ENCODE measurements around the gene SFT2D1. TPM values are rescaled to one million over a fixed set of nuclear protein-coding genes. Genes with fewer than 3 reads are reported as not detected.
A peak's percentile ranks its signal among the peaks of the same experiment; 100 is the strongest.

The SFT2D1 gene
- polyA plus RNA-seq, 3 donors: 48.1 to 166 (median 140) TPM

DNA sequence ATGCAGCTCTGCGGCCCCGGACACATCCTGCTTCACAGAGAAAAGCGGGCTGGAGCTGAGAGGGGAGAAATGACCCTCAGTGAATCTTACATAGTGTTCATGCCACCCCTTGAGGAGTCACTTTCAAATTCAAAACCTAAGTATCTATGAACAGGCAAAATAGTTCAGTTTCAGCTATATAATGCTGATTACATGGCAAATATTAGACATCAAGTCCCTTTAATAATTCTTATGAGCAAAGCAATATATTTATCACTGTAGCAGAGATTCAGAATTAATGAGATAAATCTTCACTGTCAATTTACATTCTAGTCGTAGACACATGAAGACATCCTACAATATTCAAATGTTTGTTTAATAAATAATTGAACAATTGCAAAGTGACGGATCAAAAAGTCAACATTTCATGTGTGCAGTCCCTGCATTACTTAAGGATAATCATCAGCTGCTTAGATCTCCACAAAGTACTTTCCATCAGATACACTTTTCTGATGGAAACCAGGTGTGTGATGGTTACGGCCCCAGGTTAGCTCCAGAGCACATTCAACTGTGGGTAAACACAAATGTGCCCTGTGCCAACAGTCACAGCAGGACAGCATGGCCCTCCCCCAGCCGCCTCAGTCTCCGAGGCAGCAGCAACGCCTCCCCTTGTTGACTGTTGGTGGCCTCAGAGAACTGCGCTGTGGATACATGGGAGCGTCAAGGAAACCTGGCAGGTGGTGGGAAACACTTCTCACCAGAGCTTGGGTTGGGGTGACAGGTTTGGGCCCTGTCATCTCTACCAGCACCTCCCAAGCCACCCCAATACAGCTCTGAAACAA is 33.4 kb downstream of the SFT2D1 start:
- WGBS (ENCODE audit: insufficient coverage): 100% methylated on average over 4 of the region's 11 CpGs
- Histone ChIP-seq H3K27me3 (ENCODE audit: control insufficient read depth in 2 of 2, insufficient read depth in 2 of 2, low read length in 2 of 2) (peaks cover 40 to 55% of the 10 kb centered on the region in 2 donors), H3K9ac (ENCODE audit: insufficient read depth, low read length, poor library complexity, severe bottlenecking) (no peak overlapping the region), H3K36me3 (replicated peaks in 1 of 2; ENCODE audit: control insufficient read depth in 1 of 2, insufficient read depth in 2 of 2, low read length in 2 of 2) (no peaks in the 10 kb centered on the region), H4K20me1 (ENCODE audit: insufficient read depth, low read length) (no peaks in the 10 kb centered on the region), H3K4me1 (ENCODE audit: control insufficient read depth in 1 of 2, insufficient read depth in 2 of 2, low read length in 2 of 2) (peaks cover 5 to 8% of the 10 kb centered on the region in 2 donors), H3K4me2 (replicated peaks; ENCODE audit: extremely low read depth, low read length, poor library complexity, severe bottlenecking) (no peak overlapping the region), H3K9me3 (replicated peaks in 1 of 2; ENCODE audit: control insufficient read depth in 1 of 2, insufficient read depth in 1 of 2, low read length in 2 of 2) (peaks cover 0 to 16% of the 10 kb centered on the region in 2 donors), H3K4me3 (replicated peaks in 1 of 3; ENCODE audit: low read depth in 2 of 3, low read length in 3 of 3) (no peak overlapping the region), H3K27ac (ENCODE audit: low read depth in 1 of 2, low read length in 2 of 2) (no peak overlapping the region), H2AFZ (ENCODE audit: insufficient read depth, low read depth, low read length, poor library complexity, severe bottlenecking) (no peak overlapping the region), H3K79me2 (ENCODE audit: insufficient read depth, low read length) (no peaks in the 10 kb centered on the region)
- intact Hi-C loops (cut with micrococcal nuclease): no loop called here
- no peak for TF ChIP-seq CTCF (IDR thresholded peaks at IDR 0.05)
- Mint-ChIP-seq H3K36me3 (peaks cover 0 to 1% of the 10 kb centered on the region in 2 donors), H3K4me1 (peaks cover 6% of the 10 kb centered on the region), H3K27me3 (ENCODE audit: low read depth in 3 of 3) (peaks cover 46 to 70% (median 52%) of the 10 kb centered on the region in 3 donors), H3K9me3 (peaks cover 0 to 7% (median 4%) of the 10 kb centered on the region in 7 donors), H3K27ac (no peak overlapping the region), H3K4me3 (peak overlapping the region; percentile 12 to 75)
- no peak for DNase-seq

DNA sequence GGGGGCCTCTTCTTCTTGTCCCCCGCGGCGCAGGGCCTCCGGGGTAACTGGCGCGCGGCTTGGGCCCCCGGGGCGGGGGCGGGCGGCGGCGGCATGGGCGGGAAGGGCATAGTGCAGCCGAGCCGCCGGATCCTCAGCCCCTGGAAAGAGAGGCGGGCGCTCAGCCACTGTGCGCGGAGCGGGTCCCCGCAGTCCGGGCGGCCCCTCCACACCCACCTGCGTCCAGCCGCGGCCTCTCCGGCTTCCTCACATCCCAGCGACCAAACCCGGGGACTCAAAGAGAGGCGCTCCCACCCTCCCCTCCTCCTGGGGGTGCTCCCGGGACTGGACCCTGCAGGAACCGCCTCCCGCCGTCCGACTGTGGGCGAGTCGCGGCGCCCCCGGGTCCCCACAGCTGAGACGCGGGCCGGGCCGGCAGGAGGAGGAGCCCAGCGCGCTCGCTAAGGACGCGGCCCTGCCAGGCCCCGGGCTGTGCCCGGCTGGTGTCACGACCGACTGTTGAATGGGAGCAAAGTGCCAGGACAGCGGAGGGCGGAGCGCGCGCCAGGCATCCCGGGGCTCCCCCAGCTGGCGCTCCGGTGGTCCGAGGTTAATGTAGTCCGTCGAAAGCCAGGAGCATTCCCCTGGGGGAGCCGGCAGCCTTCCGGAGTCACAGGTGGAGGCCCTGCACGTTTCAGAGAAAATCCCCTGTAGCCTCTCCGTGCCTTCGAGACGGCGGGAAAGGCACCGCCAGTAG is 34.1 kb downstream of the SFT2D1 start, which contains the start of gene PRR18:
PRR18 (minus strand) TSS at position 360 of the 736 bp plus-strand sequence; CDS start at position 110, 250 bp downstream.
- TF ChIP-seq CTCF (IDR thresholded peaks at IDR 0.05): no peak
- Histone ChIP-seq H3K4me1 (ENCODE audit: control insufficient read depth in 1 of 2, insufficient read depth in 2 of 2, low read length in 2 of 2) (peaks cover 5 to 8% of the 10 kb centered on the region in 2 donors), H3K9me3 (replicated peaks in 1 of 2; ENCODE audit: control insufficient read depth in 1 of 2, insufficient read depth in 1 of 2, low read length in 2 of 2) (peaks cover 0 to 16% of the 10 kb centered on the region in 2 donors), H3K79me2 (ENCODE audit: insufficient read depth, low read length) (no peaks in the 10 kb centered on the region), H3K4me3 (replicated peaks in 1 of 3; ENCODE audit: low read depth in 2 of 3, low read length in 3 of 3) (peak within 1 kb of the TSS in 1 of 3 experiments; percentile 20), H3K4me2 (replicated peaks; ENCODE audit: extremely low read depth, low read length, poor library complexity, severe bottlenecking) (peak within 1 kb of the TSS; percentile 42), H4K20me1 (ENCODE audit: insufficient read depth, low read length) (no peaks in the 10 kb centered on the region), H3K27ac (ENCODE audit: low read depth in 1 of 2, low read length in 2 of 2) (no peak within 1 kb of the TSS), H3K27me3 (ENCODE audit: control insufficient read depth in 2 of 2, insufficient read depth in 2 of 2, low read length in 2 of 2) (peaks cover 40 to 56% of the 10 kb centered on the region in 2 donors), H3K36me3 (replicated peaks in 1 of 2; ENCODE audit: control insufficient read depth in 1 of 2, insufficient read depth in 2 of 2, low read length in 2 of 2) (no peaks in the 10 kb centered on the region), H3K9ac (ENCODE audit: insufficient read depth, low read length, poor library complexity, severe bottlenecking) (no peak within 1 kb of the TSS), H2AFZ (ENCODE audit: insufficient read depth, low read depth, low read length, poor library complexity, severe bottlenecking) (peak within 1 kb of the TSS; percentile 29)
- Mint-ChIP-seq H3K27ac (no peak within 1 kb of the TSS), H3K4me1 (peaks cover 6% of the 10 kb centered on the region), H3K9me3 (peaks cover 0 to 7% (median 4%) of the 10 kb centered on the region in 7 donors), H3K27me3 (ENCODE audit: low read depth in 3 of 3) (peaks cover 45 to 72% (median 57%) of the 10 kb centered on the region in 3 donors), H3K4me3 (peak within 1 kb of the TSS; percentile 48 to 75), H3K36me3 (peaks cover 0 to 1% of the 10 kb centered on the region in 2 donors)
- no peak for DNase-seq
- 1% methylated on average over 72 of the region's 74 CpGs for WGBS (ENCODE audit: insufficient coverage)
- intact Hi-C loops (cut with micrococcal nuclease): no loop called here

Data from CD14-positive monocyte (primary cell).